Retina (tissue), 1 donor: ENCODE measurements around the gene MND1.

Experiments
- DNase-seq: peaks from one replicate; pipeline ENCODE4 v3.0.0-alpha.2; 2016

Gene MND1, protein sequence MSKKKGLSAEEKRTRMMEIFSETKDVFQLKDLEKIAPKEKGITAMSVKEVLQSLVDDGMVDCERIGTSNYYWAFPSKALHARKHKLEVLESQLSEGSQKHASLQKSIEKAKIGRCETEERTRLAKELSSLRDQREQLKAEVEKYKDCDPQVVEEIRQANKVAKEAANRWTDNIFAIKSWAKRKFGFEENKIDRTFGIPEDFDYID

DNA sequence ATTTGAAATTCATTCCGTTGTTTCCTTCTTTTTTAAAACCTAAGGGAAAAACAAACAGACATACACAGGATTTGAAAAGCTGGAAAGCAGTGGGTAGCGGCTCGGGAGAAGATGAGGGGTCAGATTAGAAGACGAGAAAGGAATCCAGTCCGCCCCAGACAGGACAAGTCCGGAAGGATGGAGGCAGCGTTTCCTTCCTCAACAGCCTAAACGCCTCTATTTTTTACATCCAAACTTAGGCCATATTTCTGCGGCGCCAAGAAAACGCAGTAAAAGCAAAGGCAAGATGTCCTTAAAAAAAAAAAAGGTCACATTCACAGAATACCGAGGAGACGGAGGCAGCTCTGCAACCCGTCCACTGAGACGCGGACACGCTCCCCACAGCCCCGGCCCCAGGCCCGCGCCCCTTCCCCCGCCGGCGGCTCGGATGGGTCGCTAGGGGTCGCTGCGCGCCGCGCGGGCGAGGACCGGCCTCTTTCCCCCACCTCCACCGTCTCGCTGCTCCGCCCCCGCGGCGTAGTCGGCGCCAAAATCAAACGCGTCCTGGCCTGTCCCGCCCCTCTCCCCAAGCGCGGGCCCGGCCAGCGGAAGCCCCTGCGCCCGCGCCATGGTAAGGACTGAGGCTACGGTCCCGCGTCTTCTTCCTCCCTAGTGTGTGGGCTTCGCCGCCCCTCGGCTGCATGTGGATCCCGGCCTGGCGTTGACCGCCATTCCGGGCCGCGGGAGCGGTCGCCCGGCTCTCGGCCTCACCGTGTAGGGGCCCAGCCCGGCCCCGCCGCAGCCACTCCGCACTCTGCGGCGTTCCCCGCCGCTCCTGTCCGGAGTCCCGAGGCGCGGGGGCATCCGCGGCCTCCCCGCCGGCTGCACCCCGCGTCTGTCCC is at the start of gene MND1:
Gene MND1 (plus strand): TSS at position 558 of the 881 bp plus-strand sequence. CDS start 50 bp downstream, at position 608.
- peak; percentile 95 for DNase-seq

DNA sequence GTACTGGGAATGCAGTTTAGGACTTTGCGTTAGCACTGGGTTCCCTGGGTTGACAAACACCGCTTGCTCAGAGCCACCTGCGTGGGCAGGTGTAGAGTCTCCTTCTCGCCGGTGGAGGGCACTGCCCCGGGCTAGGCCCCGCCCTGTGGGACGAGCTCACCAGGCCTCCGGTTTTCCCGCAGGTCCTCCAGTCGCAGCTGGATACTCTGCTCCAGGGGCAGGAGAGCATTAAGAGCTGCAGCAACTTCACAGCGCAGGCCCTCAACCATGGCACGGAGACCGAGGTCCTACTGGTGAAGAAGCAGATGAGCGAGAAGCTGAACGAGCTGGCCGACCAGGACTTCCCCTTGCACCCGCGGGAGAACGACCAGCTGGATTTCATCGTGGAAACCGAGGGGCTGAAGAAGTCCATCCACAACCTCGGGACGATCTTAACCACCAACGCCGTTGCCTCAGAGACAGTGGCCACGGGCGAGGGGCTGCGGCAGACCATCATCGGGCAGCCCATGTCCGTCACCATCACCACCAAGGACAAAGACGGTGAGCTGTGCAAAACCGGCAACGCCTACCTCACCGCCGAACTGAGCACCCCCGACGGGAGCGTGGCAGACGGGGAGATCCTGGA is 49.2 kb upstream of the MND1 start:
- no peak for DNase-seq

DNA sequence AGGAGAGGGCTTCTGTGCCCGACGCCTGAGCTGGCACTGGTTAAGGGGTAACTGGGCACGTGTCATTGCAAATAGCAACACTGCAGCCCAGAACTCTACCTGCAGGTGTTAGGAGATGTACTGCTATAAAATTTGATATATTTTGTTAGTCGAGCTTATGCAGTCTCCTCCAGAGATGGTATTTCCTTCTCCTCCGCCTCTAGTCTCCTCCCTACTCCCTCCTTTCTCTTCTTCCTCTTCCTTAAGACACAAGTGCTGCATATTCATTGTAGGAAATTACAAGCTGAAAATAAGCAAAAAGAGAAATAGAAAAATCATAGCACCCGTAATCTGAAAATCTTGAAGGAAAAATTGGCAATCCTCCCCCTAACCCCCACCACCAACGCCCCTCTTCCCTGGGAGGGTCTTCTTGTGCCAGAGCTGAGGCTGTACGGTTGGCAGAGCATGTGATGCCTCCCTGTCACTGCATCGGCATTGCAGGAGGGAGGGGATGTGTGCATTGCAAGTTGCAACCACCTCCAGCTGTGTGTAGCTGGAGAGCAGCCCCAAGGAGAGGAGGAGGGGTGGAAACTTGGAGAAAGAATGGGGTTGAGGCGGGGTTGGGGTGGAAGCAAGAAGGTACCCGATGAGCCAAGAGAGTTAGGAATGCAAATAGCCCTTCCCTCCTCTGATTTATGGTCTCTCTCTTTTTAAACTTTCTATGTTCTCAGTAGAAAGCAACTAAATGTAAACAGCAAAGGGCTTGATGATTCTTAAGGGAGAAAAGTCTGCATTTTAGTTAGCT is 48.3 kb upstream of the MND1 start:
- no peak for DNase-seq

DNA sequence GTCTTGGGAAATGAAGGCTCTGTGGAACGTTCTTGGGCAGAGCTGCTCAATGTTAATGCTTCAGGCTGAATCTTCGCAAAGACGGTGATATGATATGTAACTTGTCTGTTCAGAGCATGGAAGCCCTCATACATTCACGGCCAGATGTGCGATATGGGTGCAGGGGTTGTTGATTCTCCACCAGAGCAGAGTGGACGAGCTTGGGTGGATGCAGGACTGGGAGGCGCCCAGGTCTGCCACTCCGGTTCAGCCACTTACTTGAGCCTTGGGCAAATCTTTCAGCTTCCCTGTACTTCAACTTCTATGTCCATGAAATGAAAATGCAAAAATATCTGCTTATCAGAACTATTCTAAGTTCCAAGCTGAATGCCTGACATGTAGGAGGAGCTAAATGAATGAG is 47.4 kb upstream of the MND1 start:
- no peak for DNase-seq

DNA sequence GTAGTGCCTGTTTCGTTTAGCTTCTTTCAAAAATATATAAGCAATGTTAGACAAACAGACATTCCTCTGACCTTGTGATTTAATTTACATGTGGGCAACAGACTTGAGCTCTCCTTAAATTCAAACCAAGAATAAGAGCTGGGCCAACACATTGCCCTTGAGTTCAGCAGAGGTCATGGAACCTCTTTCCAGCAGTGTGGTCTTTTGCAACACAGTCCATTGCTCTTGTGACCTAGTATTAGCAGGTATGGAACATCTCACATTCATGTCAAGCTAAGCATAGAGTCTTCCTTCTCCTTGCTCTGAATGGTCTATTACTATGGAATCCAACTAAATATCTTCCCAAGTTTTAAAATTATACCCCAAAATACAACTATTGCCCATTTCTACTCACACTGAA is 33.7 kb upstream of the MND1 start:
- DNase-seq, result no peak

DNA sequence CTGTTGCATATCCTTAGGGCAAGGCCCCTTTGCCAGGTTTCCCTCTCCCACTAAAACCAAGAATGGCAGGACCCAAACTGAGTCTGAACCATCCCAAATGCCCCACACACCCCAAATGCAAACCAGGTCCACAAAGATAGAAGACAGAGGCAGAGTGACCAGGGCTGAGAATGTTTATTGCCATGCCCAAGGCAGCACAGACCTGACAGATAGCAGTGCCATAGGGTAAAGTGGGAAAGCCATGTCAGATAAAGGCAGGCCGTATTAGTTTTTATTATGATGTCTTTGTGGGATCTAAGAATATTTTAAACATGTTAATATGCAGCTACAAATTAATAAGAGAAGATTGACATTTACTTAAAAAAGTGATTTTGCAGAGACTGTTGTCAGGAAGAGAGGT is 29.6 kb upstream of the MND1 start:
- no peak for DNase-seq

DNA sequence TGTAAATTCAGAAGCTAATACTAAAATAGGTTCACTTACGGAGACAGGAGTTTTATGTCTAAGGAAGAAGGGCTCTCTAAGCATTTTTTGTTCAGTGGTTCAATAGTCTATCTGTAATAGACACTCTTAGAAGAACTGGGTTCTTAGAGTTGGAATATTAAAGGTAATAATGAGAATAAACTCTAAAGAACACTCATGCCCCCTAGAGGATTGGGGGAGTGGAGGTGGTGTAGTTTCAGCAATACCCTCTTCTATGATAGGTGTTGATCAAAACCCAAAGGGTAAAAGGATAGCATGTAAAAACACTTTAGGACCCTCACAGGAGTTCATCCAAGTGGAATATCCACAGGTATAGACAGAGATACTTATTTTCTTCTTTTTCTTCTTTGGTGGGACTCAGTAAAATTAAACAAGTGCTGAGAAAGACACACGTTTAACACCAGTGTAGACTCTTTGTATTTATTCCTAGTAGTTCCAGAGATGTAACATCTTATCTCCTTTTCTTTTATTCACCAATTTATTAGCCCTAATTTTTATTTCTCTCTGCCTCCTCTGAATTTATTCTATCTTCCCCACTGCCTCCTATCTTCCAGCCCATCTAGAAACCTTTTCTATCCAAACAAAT is 25.7 kb upstream of the MND1 start:
- DNase-seq, result peak; percentile 23

DNA sequence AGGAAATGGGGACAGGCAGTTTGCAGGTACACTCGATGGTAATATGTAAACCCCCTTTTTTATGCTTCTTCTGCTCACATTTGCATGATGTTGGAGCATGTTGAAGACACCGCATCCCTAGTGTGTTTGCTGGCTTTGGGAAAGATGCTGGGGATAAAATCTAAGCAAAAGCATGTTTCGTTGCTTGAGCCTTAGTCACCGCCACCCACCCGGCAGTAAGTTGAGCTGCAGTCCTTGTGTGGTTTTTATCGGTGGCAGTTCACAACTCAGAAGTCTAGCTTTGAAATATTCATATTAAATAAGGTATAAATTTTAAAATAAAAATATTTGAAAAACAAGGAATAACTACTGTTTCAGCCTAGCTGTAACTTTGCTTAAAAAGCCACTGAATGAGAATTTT is 21.7 kb upstream of the MND1 start:
- no peak for DNase-seq

DNA sequence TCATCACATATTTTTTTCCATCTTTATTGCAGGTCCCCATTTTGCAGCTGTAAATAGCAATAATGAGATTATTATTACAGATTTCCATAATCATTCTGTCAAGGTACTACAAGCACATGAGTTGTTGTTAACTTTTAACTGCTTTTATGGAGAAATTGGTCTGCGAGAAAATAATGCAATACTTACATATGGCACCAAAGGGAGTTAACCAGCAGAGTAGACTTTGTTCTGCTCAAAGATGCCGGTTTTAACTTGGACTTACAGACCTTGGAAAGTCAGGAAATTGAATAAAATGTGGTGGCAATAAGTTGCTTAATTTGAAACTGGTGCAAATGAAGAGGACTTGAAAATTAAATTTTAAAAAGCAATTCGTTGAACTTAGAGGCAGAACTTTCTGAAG is 20.4 kb upstream of the MND1 start:
- DNase-seq, result no peak

DNA sequence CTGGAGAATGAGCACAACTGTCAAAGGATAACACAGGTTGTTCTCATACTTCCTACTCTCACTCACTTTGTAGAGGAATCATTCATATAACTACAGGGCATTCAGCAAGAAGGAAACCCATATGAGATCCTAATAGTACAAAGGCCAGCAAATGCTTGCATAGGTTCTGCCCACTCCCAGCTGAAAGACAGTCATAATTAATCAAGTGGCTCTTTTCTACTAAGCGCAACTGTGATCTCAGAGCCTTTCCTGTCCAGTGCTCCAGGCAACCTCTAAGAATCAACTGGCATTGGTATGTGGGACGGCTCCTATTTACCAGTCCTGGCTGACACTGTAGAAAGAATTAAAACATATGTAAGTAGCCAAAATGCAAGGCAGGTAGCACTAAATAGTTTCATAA is 18.9 kb upstream of the MND1 start:
- no peak for DNase-seq

DNA sequence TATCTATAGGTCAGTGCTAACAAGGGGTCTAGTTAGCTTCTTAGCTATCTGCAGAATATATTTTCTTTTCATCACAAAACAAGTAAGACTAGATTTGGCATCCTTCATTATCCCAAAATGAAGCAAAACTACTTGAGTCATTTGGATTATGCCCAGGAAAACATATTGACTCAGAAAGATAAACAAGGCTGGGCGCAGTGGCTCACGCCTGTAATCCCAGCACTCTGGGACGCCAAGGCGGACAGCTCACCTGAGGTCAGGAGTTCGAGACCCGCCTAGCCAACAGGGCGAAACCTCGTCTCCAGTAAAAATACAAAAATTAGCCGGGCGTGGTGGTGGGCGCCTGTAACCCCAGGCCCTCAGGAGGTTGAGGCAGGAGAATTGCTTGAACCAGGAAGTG is 18.0 kb upstream of the MND1 start:
- DNase-seq, result no peak

DNA sequence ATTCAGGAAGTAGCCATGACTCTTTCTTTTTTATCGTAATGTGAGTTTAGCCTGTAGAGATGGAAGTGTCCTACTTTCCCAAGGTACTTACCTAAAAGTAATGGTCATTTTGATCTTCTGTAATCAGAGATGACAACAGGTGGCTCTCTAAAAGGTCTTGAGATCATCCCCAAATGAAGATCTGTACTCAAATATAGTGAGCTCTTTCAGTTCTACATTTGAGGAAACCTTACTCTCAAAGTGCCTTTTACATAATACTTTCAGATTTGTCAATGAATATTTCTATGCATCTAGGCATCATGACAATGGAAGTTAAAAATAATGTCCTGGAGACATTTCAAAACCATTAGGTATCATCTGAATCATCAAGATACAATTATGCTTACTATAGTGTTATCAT is 17.2 kb upstream of the MND1 start:
- no peak for DNase-seq

DNA sequence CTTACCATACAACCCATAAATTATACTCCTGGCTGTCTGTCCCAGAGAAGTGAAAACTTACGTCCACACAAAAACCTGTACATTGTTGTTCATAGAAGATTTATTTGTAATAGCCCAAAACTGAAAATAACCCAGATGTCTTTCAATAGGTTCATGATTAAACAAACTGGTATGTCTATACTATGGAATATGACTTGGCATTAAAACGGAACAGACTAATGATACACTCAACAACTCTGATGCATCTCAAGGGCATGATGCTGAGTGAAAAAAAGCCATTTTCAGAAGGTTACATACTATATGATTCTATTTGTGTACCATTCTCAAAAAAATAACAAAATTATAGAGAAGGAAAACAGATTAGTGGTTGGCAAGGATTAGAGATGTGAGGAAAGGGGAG is 11.6 kb upstream of the MND1 start:
- no peak for DNase-seq

DNA sequence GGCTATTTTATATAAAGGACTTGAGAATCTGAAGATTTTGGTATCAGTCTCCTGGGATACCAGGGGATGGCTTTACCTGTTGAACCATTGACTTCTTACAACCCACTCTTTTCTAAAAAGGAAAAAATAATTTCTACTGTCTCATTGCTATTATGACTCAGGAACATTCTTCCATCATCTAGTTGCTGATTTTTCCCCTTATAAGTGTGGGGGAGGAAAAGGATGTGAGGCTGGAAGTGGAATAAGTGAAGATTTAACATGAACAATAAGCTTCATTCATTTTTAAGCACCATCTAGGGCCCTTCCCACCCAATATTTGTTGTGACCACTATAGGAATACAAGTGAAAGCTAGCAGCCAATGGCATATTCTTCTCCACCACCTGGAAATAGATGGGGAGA is 10.6 kb upstream of the MND1 start:
- no peak for DNase-seq

DNA sequence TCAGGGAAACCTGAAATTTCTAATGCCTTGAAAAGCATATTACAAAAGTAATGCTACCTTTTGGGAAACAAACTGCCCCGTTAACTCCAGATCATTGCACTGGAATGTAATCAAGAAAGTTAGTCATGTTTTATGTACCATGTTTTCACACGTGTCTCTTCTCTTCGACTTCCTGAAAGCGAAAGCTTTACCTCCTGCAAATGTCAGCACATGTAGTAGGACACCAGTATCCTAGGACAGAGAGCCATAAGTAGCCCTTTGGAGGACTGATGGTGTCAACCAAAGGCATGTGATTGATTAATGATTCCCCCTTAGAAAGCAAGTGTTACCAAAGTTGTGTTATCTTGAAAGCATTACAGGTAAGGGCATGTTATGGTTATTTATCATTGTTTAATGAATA is 8.8 kb upstream of the MND1 start:
- no peak for DNase-seq

DNA sequence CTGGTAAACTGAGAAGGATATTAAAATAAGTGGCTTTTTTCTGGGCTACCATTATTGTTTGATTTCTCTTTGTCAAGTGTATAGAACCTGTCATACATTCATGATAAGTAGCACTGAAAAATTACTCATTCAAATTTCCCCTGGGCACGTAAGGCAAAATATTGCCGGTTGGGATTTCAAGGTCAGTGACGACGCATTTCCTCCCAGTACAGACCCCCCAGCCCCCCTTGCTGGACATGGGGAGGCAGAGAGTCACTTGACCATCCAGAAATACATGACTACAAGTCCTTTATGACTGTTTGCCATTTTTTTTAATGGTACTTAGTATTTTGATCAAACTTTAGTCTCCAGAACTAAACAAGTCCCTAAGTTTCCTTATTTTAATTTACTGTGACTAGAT is 6.8 kb upstream of the MND1 start:
- no peak for DNase-seq

DNA sequence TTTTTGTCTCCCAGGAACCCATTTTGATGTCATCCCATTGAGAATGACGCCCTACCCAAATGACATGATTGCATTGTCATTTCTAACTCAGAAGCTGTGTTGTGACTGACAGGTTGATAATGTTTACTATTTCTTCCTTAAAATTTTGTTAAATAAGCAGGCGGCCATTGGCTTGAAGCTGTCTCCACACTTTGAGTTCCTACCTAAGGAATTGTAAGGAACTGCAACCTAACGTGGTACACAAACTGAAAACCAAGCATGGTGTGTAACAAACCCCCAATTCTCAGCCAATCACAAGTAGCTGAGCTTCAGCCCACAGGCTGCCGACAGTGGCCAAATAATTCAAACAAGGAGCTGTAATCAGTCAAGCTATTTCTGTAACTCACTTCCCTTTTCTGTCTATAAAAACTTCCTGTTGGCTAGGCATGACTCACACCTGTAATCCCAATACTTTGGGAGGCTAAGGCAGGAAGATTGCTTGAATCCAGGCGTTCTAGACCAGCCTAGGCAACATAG is 2.9 kb upstream of the MND1 start:
- DNase-seq, result no peak

DNA sequence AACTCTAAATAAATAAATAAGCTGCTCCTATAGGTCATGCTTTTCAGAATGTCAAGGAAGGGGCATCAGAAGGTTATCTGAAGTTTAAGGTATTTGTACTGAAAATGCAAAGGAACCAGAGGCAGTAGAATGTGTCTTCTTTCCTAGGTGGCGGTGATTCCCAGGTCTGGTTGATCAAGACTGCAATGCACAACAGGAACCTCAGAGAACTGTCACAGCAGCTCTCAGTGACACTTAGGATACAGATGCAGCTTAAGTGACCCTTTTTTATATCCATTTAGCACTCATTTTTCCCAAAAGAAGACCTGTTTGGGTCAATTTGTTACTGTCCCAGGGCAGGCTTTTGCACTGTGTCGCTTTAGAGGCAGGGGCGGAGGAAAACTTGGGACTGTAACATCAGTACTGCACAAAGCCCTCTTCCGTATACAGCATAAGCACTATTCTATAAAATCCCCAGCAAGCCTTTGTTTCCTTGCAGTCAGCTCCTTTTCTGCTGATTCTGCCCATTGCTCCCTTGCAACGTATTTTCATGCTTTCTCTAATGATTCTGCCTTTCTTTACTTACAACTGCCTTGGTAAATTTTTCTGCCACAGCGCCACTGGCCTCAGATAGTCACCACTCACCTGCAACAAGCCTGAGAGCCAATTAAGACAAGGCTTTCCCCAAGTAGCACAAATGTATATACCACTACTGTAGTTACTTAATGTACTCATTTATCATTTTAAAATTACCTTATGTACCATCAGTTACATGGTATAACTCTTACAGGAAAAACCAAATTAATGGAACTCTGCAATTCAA is 1.5 kb upstream of the MND1 start:
- no peak for DNase-seq

DNA sequence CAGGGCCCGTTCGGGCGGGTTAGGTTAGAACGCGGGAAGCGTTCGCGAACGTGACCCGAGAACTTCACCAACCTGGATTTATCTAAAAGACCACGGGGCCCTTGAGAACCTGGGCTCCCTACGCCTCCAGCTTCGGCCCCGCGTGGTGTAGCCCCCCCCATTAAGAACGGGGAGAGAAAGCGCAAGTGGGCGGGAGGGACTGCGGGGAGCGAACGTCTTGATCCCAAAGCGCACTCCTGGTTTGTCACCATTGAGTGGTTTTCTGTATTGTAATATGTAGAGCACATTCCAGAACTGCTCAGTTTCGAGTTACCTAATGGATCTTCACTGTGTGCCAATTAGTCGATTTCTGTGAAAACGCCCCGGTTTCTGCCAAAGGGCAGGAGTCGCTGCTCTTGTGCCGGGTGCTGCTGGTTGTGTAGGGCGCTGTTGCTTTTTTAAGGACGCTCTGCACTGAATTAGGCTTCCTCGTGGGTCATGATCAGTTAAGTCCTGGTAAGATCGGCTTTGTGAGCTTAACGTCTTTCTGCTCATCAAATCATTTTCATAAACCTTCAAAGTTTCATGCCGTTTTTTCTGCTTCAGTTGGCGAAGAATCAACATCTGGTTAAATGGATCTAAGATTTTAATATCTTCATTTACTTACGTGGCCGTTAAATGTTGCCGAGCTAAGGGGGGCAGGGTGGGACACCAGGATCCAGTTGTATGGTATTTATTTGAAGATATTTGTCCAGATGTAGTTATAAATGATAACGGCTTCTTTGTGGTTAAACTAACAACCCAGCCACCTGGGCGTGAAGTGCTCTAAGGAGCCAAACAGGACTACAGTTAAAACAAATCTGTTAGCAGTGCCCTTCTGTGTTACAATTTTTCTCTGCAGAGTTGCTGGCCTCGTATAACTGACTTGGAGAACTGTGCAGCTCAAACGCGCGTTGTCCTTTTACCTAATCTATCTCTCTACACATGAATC is 809 bp downstream of the MND1 start:
- DNase-seq, result peak; percentile 83

DNA sequence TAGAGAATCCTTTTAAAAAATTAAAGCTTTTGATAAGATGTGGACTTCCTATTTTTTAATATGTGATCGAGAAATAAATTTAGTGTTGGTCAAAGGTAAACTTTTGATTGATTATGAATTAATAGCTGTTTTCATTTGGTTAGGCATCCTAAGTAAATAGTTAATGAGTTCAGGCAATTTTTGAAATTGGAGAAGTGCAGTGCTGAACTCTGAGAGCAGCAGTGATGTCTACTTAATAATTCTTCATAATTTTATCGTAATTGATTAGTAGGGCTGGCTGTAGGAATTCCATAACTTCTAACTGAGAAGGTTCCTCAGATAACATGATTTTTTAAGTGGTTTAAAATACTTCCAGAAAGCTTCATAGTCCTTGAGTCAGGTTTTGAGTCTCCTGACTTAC is 1.5 kb downstream of the MND1 start:
- no peak for DNase-seq

DNA sequence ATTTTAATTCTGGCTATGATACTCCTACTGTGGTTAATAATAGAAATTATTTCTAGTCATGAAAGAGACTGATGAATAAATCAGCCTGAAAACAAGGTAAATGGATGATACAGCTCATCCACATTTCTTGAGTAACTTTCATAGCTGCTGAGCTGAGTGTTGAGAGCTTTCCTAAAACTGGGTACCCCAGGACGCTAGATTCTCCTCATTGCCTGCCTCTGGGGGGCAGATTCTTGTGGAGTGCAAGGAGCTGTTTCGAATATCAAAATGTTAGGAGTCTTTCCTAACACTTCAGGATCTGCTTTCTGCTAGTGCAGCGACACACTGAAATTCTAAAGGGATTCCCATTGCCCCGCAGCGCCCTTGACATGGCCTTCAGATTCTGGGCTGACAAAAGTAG is 2.1 kb downstream of the MND1 start:
- peak; percentile 21 for DNase-seq
